HG02840 (cell line): ENCODE measurements around the gene TXNIP.
A peak's percentile ranks its signal among the peaks of the same experiment; 100 is the strongest.

Experiments used
- ATAC-seq: cut with Tn5 transposase; IDR thresholded peaks from one replicate; pipeline ENCODE4 v1.9.1; 2021; ENCODE audit warnings: mild to moderate bottlenecking, moderate library complexity, moderate number of reproducible peaks; ENCODE audit not compliant: unreplicated experiment, low FRiP score

TXNIP gene

GRCh38 chr1:145964328-145965118 is 31.9 kb downstream of the TXNIP start, which contains the start of the genes ANKRD34A and POLR3GL:
Gene ANKRD34A, minus strand, starts transcription at chr1:145964575. Its CDS starts 2,816 bp downstream, at chr1:145961759.
Gene POLR3GL, plus strand, starts transcription at chr1:145964690. Its CDS starts 10,176 bp downstream, at chr1:145974866.
- peak; percentile 92 for ATAC-seq

- ATAC-seq: no peak
These were observed 32.9 kb downstream of the TXNIP start for GRCh38 chr1:145963265-145964019.

- no peak for ATAC-seq
These were observed 33.9 kb downstream of the TXNIP start for GRCh38 chr1:145962157-145963102.

GRCh38 chr1:145961425-145962156 is 34.8 kb downstream of the TXNIP start:
- no peak for ATAC-seq

- no peak for ATAC-seq
These were observed 35.3 kb downstream of the TXNIP start for GRCh38 chr1:145961109-145961424.

- no peak for ATAC-seq
These were observed 35.8 kb downstream of the TXNIP start for GRCh38 chr1:145960468-145961108.

- no peak for ATAC-seq
These were observed 36.4 kb downstream of the TXNIP start for GRCh38 chr1:145959957-145960467.

- no peak for ATAC-seq
These were observed 37.0 kb downstream of the TXNIP start for GRCh38 chr1:145959333-145959732.

- ATAC-seq: no peak
These were observed 37.6 kb downstream of the TXNIP start for GRCh38 chr1:145958734-145959133.

GRCh38 chr1:145957443-145958319 is 38.7 kb downstream of the TXNIP start, which contains the start of gene LIX1L:
Gene LIX1L, minus strand, starts transcription at chr1:145958017. Its CDS starts 90 bp downstream, at chr1:145957927.
- ATAC-seq: peak; percentile 82

GRCh38 chr1:145956781-145957442 is 39.5 kb downstream of the TXNIP start:
- ATAC-seq: no peak

- ATAC-seq: no peak
These were observed 40.0 kb downstream of the TXNIP start for GRCh38 chr1:145956361-145956760.

- ATAC-seq: no peak
These were observed 40.9 kb downstream of the TXNIP start for GRCh38 chr1:145955436-145955835.

- no peak for ATAC-seq
These were observed 42.5 kb downstream of the TXNIP start for GRCh38 chr1:145953861-145954260.

GRCh38 chr1:145952903-145953302 is 43.5 kb downstream of the TXNIP start:
- ATAC-seq: no peak

- no peak for ATAC-seq
These were observed 44.9 kb downstream of the TXNIP start for GRCh38 chr1:145951526-145951925.

GRCh38 chr1:145949219-145949618 is 47.2 kb downstream of the TXNIP start:
- no peak for ATAC-seq

GRCh38 chr1:145947551-145947950 is 48.8 kb downstream of the TXNIP start:
- no peak for ATAC-seq
